K562 (cell line): ENCODE data around the gene VHLL. TPM values are rescaled to one million over a fixed set of nuclear protein-coding genes. Genes with fewer than 3 reads are reported as not detected.
A peak's percentile ranks its signal among the peaks of the same experiment; 100 is the strongest.

ENCODE experiments used
- ATF7 ChIP-seq: fragments of 450-650 bp; IDR thresholded peaks from 2 replicates; pipeline ENCODE4 v1.7.1; 2014; ENCODE audit warnings: mild to moderate bottlenecking, moderate library complexity
- CHD2 ChIP-seq: IDR thresholded peaks from 2 replicates; pipeline ENCODE4 v1.6.1; 2011; ENCODE audit warnings: low read depth, low read length
- ELF1 ChIP-seq: fragments of 200-800 bp; sonication (Bioruptor generic); IDR thresholded peaks from 2 replicates; pipeline ENCODE4 v1.6.1; 2016; ENCODE audit warnings: missing genetic modification characterization, missing compliant biosample characterization
- EP400 ChIP-seq: fragments of 450-650 bp; IDR thresholded peaks from 2 replicates; pipeline ENCODE4 v1.6.1; 2017; ENCODE audit warnings: antibody characterized with exemption, mild to moderate bottlenecking, moderate library complexity
- FOXJ2 ChIP-seq: fragments of 200-800 bp; sonication (Bioruptor generic); IDR thresholded peaks from 2 replicates; pipeline ENCODE4 v1.6.1; 2016; ENCODE audit warnings: missing genetic modification characterization, missing compliant biosample characterization
- MBD2 ChIP-seq: sonication (generic); IDR thresholded peaks from 2 replicates; pipeline ENCODE4 v1.6.1; 2016; ENCODE audit warnings: low read depth, borderline replicate concordance
- MEIS2 ChIP-seq: fragments of 450-650 bp; IDR thresholded peaks from 2 replicates; pipeline ENCODE4 v1.6.1; 2014; ENCODE audit warnings: mild to moderate bottlenecking; ENCODE audit not compliant: partially characterized antibody
- POLR2G ChIP-seq: fragments of 200-400 bp; formaldehyde crosslinking; IDR thresholded peaks from 2 replicates; pipeline ENCODE4 v1.6.1; 2017; ENCODE audit warnings: low read depth, mild to moderate bottlenecking, antibody characterized with exemption, low read length, moderate library complexity
- RNF2 ChIP-seq: sonication (generic); IDR thresholded peaks from 2 replicates; pipeline ENCODE4 v1.6.1; 2016
- SRF ChIP-seq, 2 experiments: fragments of 250-450, 450-650 bp in 1 of 2; sonication (Bioruptor Pico) in 1 of 2; sonication (generic) in 1 of 2; formaldehyde crosslinking; IDR thresholded peaks; 2 replicates each; pipeline versions ENCODE4 v1.5.0 to v1.5.1; 2020 to 2022; ENCODE audit warnings: mild to moderate bottlenecking in 1 of 2, missing genetic modification reagents in 1 of 2
- TCF7 ChIP-seq: sonication (generic); IDR thresholded peaks from 2 replicates; pipeline ENCODE4 v1.6.1; 2016; ENCODE audit warnings: antibody characterized with exemption, borderline replicate concordance
- ZBTB8A ChIP-seq: fragments of 450-650 bp; IDR thresholded peaks from 2 replicates; pipeline ENCODE4 v1.6.1; 2018; ENCODE audit warnings: mild to moderate bottlenecking, moderate library complexity; ENCODE audit not compliant: partially characterized antibody
- ZNF395 ChIP-seq: fragments of 200-800 bp; sonication (Bioruptor generic); IDR thresholded peaks from 2 replicates; pipeline ENCODE4 v1.6.1; 2017; ENCODE audit warnings: missing genetic modification characterization, missing compliant biosample characterization
- ZNF551 ChIP-seq: fragments of 250-450 bp; sonication (Bioruptor Pico); IDR thresholded peaks from 2 replicates; pipeline ENCODE4 v1.5.0; 2021; ENCODE audit warnings: mild to moderate bottlenecking, moderate library complexity
- polyA plus RNA-seq, 8 experiments: library from polyadenylated mRNA; depleted of rRNA in 4 of 8; stranded (reverse) in 5 of 8; unstranded in 3 of 8; fragments of >200 nt; fragmentation: Nextera tagmentation in 2 of 8; fragmentation: Illumina TruSeq in 1 of 8; extraction: Ambion mirVana in 2 of 8; extraction: Trizol in 1 of 8; gene quantifications; 2 replicates each; pipeline versions ENCODE4 v1.2.1 to v1.2.3, GENCODE V29; 2011 to 2014; ENCODE audit warnings: inconsistent platforms in 1 of 8, missing spikeins in 1 of 8
- total RNA-seq, 7 experiments: library from RNA; depleted of rRNA in 6 of 7; stranded (reverse); fragments of >200 nt in 6 of 7; fragmentation: Illumina TruSeq in 2 of 7; extraction: Trizol in 2 of 7; gene quantifications; 2 replicates each; pipeline versions ENCODE4 v1.2.1 to v1.2.3, GENCODE V29; 2011 to 2021; ENCODE audit warnings: low replicate concordance in 1 of 7
- TF ChIP-seq, protein P1 (sequence below): sonication (generic); formaldehyde crosslinking; IDR thresholded peaks from 2 replicates; pipeline ENCODE4 v1.8.1; 2023; ENCODE audit warnings: mild to moderate bottlenecking, missing genetic modification reagents
- TF ChIP-seq, protein P2 (sequence below): fragments of 450-650 bp; IDR thresholded peaks from 2 replicates; pipeline ENCODE4 v1.6.1; 2016; ENCODE audit warnings: borderline replicate concordance
- TF ChIP-seq, protein P3 (sequence below): fragments of 450-650 bp; IDR thresholded peaks from 2 replicates; pipeline ENCODE4 v1.6.1; 2016
- TF ChIP-seq, protein P4 (sequence below), 2 experiments: fragments of 450-650 bp; conservative IDR thresholded peaks; 2 replicates each; pipeline ENCODE4 v1.6.1; 2017; ENCODE audit warnings: mild to moderate bottlenecking in 2 of 2, moderate library complexity in 2 of 2

VHLL gene
- total and polyA plus RNA-seq, 9 of the 15 experiments (the other 6 are each of a cell fraction or from before 2014, with no cell fraction given): not detected

DNA sequence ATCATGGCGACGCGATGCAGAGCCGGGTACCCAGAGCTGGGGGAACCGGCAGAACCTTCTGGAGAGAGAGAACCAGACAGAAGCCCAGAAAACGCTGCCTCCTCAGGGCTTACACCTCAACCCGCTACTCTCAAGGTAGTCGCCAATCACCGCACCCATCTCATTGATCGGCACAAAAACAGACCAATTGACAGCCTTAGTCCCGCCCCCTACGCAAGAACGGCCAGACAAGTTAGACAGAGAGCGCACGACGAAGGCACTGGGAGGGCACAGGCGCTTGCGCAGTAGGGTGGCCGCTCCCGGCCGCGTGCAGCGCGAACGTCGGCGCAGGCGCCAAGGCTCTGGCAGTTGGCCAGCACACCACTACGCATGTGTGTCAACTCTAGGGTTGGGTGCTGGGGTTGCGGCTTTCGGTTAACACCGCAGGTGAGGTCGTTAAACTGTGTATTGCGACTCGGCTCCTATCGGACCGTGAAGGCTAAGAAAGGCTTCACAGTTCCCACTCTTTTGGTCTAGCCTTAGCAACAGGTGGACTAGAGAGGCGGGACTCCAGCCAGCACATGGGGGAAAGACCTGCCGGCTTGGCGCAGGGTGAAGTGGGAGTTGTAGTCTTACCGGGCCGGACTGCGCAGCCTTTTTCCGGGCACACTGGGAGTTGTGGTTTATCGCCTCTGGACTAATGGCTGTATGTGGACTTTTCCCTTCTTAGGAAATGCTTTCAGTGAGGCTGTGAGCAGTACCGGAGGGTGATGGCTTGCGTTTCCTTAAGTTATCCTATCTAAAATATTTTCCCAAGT, 39.3 kb upstream of the VHLL start, which contains the start of the genes CCT3 and TSACC (continued):
- TF ChIP-seq, protein P1, sequence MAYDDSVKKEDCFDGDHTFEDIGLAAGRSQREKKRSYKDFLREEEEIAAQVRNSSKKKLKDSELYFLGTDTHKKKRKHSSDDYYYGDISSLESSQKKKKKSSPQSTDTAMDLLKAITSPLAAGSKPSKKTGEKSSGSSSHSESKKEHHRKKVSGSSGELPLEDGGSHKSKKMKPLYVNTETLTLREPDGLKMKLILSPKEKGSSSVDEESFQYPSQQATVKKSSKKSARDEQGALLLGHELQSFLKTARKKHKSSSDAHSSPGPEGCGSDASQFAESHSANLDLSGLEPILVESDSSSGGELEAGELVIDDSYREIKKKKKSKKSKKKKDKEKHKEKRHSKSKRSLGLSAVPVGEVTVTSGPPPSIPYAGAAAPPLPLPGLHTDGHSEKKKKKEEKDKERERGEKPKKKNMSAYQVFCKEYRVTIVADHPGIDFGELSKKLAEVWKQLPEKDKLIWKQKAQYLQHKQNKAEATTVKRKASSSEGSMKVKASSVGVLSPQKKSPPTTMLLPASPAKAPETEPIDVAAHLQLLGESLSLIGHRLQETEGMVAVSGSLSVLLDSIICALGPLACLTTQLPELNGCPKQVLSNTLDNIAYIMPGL: 0 out of 2 replicates have a peak, but pooled peaks have one; percentile 69
- TF ChIP-seq ELF1 (tag): peak; percentile 81
- TF ChIP-seq, protein P2, sequence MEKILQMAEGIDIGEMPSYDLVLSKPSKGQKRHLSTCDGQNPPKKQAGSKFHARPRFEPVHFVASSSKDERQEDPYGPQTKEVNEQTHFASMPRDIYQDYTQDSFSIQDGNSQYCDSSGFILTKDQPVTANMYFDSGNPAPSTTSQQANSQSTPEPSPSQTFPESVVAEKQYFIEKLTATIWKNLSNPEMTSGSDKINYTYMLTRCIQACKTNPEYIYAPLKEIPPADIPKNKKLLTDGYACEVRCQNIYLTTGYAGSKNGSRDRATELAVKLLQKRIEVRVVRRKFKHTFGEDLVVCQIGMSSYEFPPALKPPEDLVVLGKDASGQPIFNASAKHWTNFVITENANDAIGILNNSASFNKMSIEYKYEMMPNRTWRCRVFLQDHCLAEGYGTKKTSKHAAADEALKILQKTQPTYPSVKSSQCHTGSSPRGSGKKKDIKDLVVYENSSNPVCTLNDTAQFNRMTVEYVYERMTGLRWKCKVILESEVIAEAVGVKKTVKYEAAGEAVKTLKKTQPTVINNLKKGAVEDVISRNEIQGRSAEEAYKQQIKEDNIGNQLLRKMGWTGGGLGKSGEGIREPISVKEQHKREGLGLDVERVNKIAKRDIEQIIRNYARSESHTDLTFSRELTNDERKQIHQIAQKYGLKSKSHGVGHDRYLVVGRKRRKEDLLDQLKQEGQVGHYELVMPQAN: peak; percentile 94
- TF ChIP-seq ZNF551 (CRISPR knock-in tag): no peak
- TF ChIP-seq ZNF395 (CRISPR knock-in tag): peak; percentile 89
- peak; percentile 70; the same call in 1 of the 2 replicates for TF ChIP-seq RNF2
- TF ChIP-seq, protein P3, sequence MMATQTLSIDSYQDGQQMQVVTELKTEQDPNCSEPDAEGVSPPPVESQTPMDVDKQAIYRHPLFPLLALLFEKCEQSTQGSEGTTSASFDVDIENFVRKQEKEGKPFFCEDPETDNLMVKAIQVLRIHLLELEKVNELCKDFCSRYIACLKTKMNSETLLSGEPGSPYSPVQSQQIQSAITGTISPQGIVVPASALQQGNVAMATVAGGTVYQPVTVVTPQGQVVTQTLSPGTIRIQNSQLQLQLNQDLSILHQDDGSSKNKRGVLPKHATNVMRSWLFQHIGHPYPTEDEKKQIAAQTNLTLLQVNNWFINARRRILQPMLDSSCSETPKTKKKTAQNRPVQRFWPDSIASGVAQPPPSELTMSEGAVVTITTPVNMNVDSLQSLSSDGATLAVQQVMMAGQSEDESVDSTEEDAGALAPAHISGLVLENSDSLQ: peak; percentile 100
- no peak for TF ChIP-seq ZBTB8A
- TF ChIP-seq, protein P4, sequence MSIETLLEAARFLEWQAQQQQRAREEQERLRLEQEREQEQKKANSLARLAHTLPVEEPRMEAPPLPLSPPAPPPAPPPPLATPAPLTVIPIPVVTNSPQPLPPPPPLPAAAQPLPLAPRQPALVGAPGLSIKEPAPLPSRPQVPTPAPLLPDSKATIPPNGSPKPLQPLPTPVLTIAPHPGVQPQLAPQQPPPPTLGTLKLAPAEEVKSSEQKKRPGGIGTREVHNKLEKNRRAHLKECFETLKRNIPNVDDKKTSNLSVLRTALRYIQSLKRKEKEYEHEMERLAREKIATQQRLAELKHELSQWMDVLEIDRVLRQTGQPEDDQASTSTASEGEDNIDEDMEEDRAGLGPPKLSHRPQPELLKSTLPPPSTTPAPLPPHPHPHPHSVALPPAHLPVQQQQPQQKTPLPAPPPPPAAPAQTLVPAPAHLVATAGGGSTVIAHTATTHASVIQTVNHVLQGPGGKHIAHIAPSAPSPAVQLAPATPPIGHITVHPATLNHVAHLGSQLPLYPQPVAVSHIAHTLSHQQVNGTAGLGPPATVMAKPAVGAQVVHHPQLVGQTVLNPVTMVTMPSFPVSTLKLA (conservative IDR thresholded peaks at IDR 0.05): peak; percentile 98 to 99
- TF ChIP-seq POLR2G: peak; percentile 74
- TF ChIP-seq SRF (CRISPR knock-in tag; IDR thresholded peaks at IDR 0.05): peak in 1 of 2 experiments; percentile 86; a peak in 1 of 4 replicates
- peak; percentile 86 for TF ChIP-seq CHD2
- peak; percentile 97 for TF ChIP-seq EP400
- peak; percentile 98 for TF ChIP-seq MBD2
- TF ChIP-seq TCF7: peak; percentile 37; the same call in 1 of the 2 replicates
- peak; percentile 94 for TF ChIP-seq MEIS2
- TF ChIP-seq FOXJ2 (tag): peak; percentile 46; the same call in 1 of the 2 replicates
- peak; percentile 63 for TF ChIP-seq ATF7
